ENCODE measurements around the gene RGS7. TPM values are rescaled to one million over a fixed set of nuclear protein-coding genes. Genes with fewer than 3 reads are reported as not detected.

Gene RGS7
- total and polyA plus RNA-seq, 2 donors from 2014 or later = 3.6 TPM; not detected in 1

GRCh38 chr1:241068359-241068758 is 288.6 kb downstream of the RGS7 start:
- FAIRE-seq = no peak

GRCh38 chr1:241063276-241063675 is 293.7 kb downstream of the RGS7 start:
- FAIRE-seq (no peak), DNase-seq (no peak)
- H3K36me3 ChIP-seq (ENCODE audit: control insufficient read depth in 2 of 3, insufficient read depth in 3 of 3, low read length in 3 of 3) = no peaks in the 10 kb centered on the region
- no peak for TF ChIP-seq CTCF (IDR thresholded peaks at IDR 0.05; ENCODE audit: borderline replicate concordance, extremely low read depth, insufficient read depth)
- H3K9ac ChIP-seq (ENCODE audit: low read length in 3 of 3) = no peak overlapping the region
- intact Hi-C loops (cut with DNase I) = no loop called here
- H3K27ac ChIP-seq (ENCODE audit: low read depth in 2 of 2, low read length in 2 of 2) = no peak overlapping the region
- no peaks in the 10 kb centered on the region for H3K27me3 ChIP-seq (ENCODE audit: control insufficient read depth, insufficient read depth, low read length)
- no peak overlapping the region for H3K4me3 ChIP-seq (ENCODE audit: low read length in 3 of 3)
- H3K9me3 ChIP-seq (ENCODE audit: control insufficient read depth in 2 of 3, insufficient read depth in 1 of 3, low read length in 3 of 3) = no peaks in the 10 kb centered on the region
- no peaks in the 10 kb centered on the region for H3K4me1 ChIP-seq (ENCODE audit: control insufficient read depth in 2 of 3, insufficient read depth in 2 of 3, low read depth in 1 of 3, low read length in 3 of 3)

More at GRCh38 chr1:241068359-241068758, 288.6 kb downstream of the RGS7 start:
- H3K27me3 ChIP-seq (ENCODE audit: control insufficient read depth, insufficient read depth, low read length) = no peaks in the 10 kb centered on the region
- intact Hi-C loops (cut with DNase I) = no loop called here
- no peaks in the 10 kb centered on the region for H3K9me3 ChIP-seq (ENCODE audit: control insufficient read depth in 2 of 3, insufficient read depth in 1 of 3, low read length in 3 of 3)
- DNase-seq = no peak
- H3K27ac ChIP-seq (ENCODE audit: low read depth in 2 of 2, low read length in 2 of 2) = no peak overlapping the region
- H3K4me1 ChIP-seq (ENCODE audit: control insufficient read depth in 2 of 3, insufficient read depth in 2 of 3, low read depth in 1 of 3, low read length in 3 of 3) = no peaks in the 10 kb centered on the region
- no peak overlapping the region for H3K4me3 ChIP-seq (ENCODE audit: low read length in 3 of 3)
- H3K36me3 ChIP-seq (ENCODE audit: control insufficient read depth in 2 of 3, insufficient read depth in 3 of 3, low read length in 3 of 3) = no peaks in the 10 kb centered on the region
- H3K9ac ChIP-seq (ENCODE audit: low read length in 3 of 3) = no peak overlapping the region
- TF ChIP-seq CTCF (IDR thresholded peaks at IDR 0.05; ENCODE audit: borderline replicate concordance, extremely low read depth, insufficient read depth) = no peak

- Histone ChIP-seq H3K27ac (ENCODE audit: low read depth in 2 of 2, low read length in 2 of 2) (no peak overlapping the region), H3K36me3 (ENCODE audit: control insufficient read depth in 2 of 3, insufficient read depth in 3 of 3, low read length in 3 of 3) (no peaks in the 10 kb centered on the region), H3K9ac (ENCODE audit: low read length in 3 of 3) (no peak overlapping the region), H3K27me3 (ENCODE audit: control insufficient read depth, insufficient read depth, low read length) (no peaks in the 10 kb centered on the region), H3K9me3 (ENCODE audit: control insufficient read depth in 2 of 3, insufficient read depth in 1 of 3, low read length in 3 of 3) (no peaks in the 10 kb centered on the region), H3K4me1 (ENCODE audit: control insufficient read depth in 2 of 3, insufficient read depth in 2 of 3, low read depth in 1 of 3, low read length in 3 of 3) (no peaks in the 10 kb centered on the region), H3K4me3 (ENCODE audit: low read length in 3 of 3) (no peak overlapping the region)
- TF ChIP-seq CTCF (IDR thresholded peaks at IDR 0.05; ENCODE audit: borderline replicate concordance, extremely low read depth, insufficient read depth) = no peak
- FAIRE-seq = no peak
- DNase-seq = no peak
- intact Hi-C loops (cut with DNase I) = no loop called here
These were observed 295.9 kb downstream of the RGS7 start for GRCh38 chr1:241061062-241061461.

GRCh38 chr1:241048622-241049021 is 308.4 kb downstream of the RGS7 start:
- Histone ChIP-seq H3K9ac (ENCODE audit: low read length in 3 of 3) (no peak overlapping the region), H3K36me3 (ENCODE audit: control insufficient read depth in 2 of 3, insufficient read depth in 3 of 3, low read length in 3 of 3) (no peaks in the 10 kb centered on the region), H3K4me3 (ENCODE audit: low read length in 3 of 3) (no peak overlapping the region), H3K9me3 (ENCODE audit: control insufficient read depth in 2 of 3, insufficient read depth in 1 of 3, low read length in 3 of 3) (no peaks in the 10 kb centered on the region), H3K4me1 (ENCODE audit: control insufficient read depth in 2 of 3, insufficient read depth in 2 of 3, low read depth in 1 of 3, low read length in 3 of 3) (no peaks in the 10 kb centered on the region), H3K27ac (ENCODE audit: low read depth in 2 of 2, low read length in 2 of 2) (no peak overlapping the region), H3K27me3 (ENCODE audit: control insufficient read depth, insufficient read depth, low read length) (no peaks in the 10 kb centered on the region)
- intact Hi-C loops (cut with DNase I) = no loop called here
- FAIRE-seq (no peak), DNase-seq (no peak)
- no peak for TF ChIP-seq CTCF (IDR thresholded peaks at IDR 0.05; ENCODE audit: borderline replicate concordance, extremely low read depth, insufficient read depth)
